ENCODE data around the gene RUNX2. TPM values are rescaled to one million over a fixed set of nuclear protein-coding genes. Genes with fewer than 3 reads are reported as not detected.

RUNX2 gene
- total and polyA plus RNA-seq, 8 donors, result 0.09 to 3.8 (median 0.35) TPM

DNA sequence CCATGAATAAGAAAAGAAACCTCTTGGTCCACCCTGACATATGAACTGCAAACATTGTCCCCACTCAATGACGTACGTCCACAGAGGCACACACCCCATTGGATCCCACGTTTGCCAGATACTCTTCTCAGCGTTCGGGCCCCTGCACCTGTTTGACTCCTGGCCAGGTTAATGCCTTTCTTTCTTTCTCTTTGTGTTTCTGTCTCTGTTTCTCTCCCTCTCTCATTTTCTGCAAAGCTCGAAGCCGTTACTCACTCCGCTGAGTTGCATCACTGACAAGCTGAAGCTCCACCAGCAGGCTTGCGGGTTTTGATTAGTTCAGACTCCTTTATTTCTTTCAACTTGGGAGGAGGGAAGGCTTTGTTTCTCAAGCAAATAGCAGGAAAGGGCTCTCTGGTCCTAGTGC is 185.1 kb downstream of the RUNX2 start:
- intact Hi-C loops (cut with DNase I), result no loop called here

DNA sequence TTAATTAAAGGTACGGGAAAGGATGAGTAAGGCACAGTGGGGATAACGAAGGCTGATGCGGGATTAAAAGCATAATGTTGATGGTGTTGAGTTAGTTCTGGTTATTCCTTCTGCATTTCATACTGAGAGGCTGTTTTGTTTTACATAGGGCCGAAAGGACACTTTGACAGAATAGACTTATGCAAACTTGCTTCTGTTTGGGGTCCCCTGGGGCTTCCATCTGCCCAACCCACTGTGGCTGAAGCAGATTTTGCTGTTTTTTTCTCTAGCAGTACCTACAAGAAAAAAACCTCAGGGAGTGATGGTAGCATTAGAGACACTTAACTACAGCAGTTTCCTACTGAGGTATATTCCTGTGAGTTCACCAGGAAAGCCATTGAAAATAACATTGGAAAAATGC is 185.7 kb downstream of the RUNX2 start:
- Histone ChIP-seq H3K4me1 (no peaks in the 10 kb centered on the region), H3K4me3 (no peak overlapping the region), H3K9me3 (no peaks in the 10 kb centered on the region), H3K27me3 (peaks cover 0 to 3% (median 0%) of the 10 kb centered on the region in 4 donors), H3K36me3 (no peaks in the 10 kb centered on the region), H3K27ac (no peak overlapping the region)
- no peak for FAIRE-seq
- ATAC-seq, result no peak
- WGBS, 2 donors, result 90 to 93% methylated on average over 4 of the region's 4 CpGs
- no peak for DNase-seq
- no peak for TF ChIP-seq CTCF (IDR thresholded peaks at IDR 0.05)
- intact Hi-C loops (cut with DNase I), result no loop called here

More for the DNA sequence above, 185.1 kb downstream of the RUNX2 start:
- no peak for TF ChIP-seq CTCF (IDR thresholded peaks at IDR 0.05)
- FAIRE-seq (no peak), DNase-seq (no peak), ATAC-seq (no peak)
- H3K4me3 ChIP-seq, result no peak overlapping the region
- no peaks in the 10 kb centered on the region for H3K36me3 ChIP-seq
- peaks cover 0 to 3% (median 0%) of the 10 kb centered on the region in 4 donors for H3K27me3 ChIP-seq
- no peaks in the 10 kb centered on the region for H3K4me1 ChIP-seq
- 85 to 90% methylated on average over 9 of the region's 9 CpGs for WGBS, 2 donors
- H3K9me3 ChIP-seq, result no peaks in the 10 kb centered on the region
- H3K27ac ChIP-seq, result no peak overlapping the region

DNA sequence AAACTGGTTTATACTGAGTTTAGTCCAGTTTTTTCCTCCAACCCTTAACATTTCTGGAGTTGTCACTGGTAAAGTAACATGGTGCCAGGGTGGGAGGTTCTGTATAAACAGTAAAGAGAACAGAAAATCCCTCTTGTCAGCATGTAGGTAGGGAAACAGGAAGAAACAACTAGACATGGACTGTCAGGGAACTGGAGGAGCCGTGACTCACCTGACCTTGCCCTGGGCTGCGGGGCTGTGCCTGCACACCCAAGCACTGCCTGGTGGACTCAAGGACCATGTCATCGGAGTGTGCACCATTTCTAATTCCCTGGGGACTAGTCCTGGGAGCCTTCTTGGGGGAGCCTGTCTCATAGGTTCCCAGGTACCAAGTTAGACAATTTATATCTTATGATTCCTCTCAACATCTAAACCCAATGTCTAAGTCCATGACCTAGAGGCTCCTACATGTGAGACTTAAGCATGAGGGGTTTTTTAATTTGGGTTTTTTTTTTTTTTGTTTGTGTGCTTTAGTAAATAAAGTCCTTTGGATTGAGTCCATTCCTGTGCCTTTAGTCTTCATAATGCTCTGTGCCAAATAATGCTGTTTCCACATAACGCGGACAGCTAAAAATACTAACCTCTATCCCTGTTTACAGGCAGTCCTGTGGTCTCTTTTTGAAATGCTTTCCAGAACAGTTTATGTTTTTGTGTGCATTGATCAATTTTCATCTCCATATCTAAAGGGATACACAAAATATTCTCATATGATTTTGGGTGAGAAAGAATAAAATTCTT is 186.5 kb downstream of the RUNX2 start:
- 85 to 92% methylated on average over 5 of the region's 5 CpGs for WGBS, 2 donors
- H3K27me3 ChIP-seq, result no peaks in the 10 kb centered on the region
- DNase-seq, result no peak
- no peak for TF ChIP-seq CTCF (IDR thresholded peaks at IDR 0.05)
- no peaks in the 10 kb centered on the region for H3K4me1 ChIP-seq
- ATAC-seq, result peak in 1 of 4 donors; percentile 43
- no peak for FAIRE-seq
- intact Hi-C loops (cut with DNase I), result no loop called here
- no peak overlapping the region for H3K27ac ChIP-seq
- H3K9me3 ChIP-seq, result no peaks in the 10 kb centered on the region
- no peaks in the 10 kb centered on the region for H3K36me3 ChIP-seq
- no peak overlapping the region for H3K4me3 ChIP-seq

- TF ChIP-seq CTCF (IDR thresholded peaks at IDR 0.05), result no peak
- DNase-seq (no peak), ATAC-seq (no peak), FAIRE-seq (no peak)
- Histone ChIP-seq H3K9me3 (no peaks in the 10 kb centered on the region), H3K36me3 (no peaks in the 10 kb centered on the region), H3K27ac (no peak overlapping the region), H3K27me3 (no peaks in the 10 kb centered on the region), H3K4me3 (no peak overlapping the region), H3K4me1 (no peaks in the 10 kb centered on the region)
- intact Hi-C loops (cut with DNase I), result no loop called here
- 73 to 82% methylated on average over 4 of the region's 4 CpGs for WGBS, 2 donors
Measured at GRCh38 chr6:45518013-45518720, 190.0 kb downstream of the RUNX2 start.

- intact Hi-C loops (cut with DNase I), result no loop called here
- H3K9me3 ChIP-seq, result no peaks in the 10 kb centered on the region
- no peak for TF ChIP-seq CTCF (IDR thresholded peaks at IDR 0.05)
- FAIRE-seq (no peak), DNase-seq (no peak), ATAC-seq (no peak)
- no peaks in the 10 kb centered on the region for H3K4me1 ChIP-seq
- no peaks in the 10 kb centered on the region for H3K36me3 ChIP-seq
- no peaks in the 10 kb centered on the region for H3K27me3 ChIP-seq
- no peak overlapping the region for H3K4me3 ChIP-seq
- H3K27ac ChIP-seq, result no peak overlapping the region
Measured at GRCh38 chr6:45521226-45521625, 193.1 kb downstream of the RUNX2 start.

Measured in pancreas (tissue), 10 donors.